HG02870 (cell line): ENCODE data around the gene USP53.
"Not testable (repeated sequence)": the region's sequence is repeated elsewhere in the genome, so short reads cannot be mapped to it uniquely, and the experiment has no call there.

ENCODE experiments used
- ATAC-seq: cut with Tn5 transposase; IDR thresholded peaks from one replicate; pipeline ENCODE4 v1.9.1; 2021; ENCODE audit warnings: mild to moderate bottlenecking, moderate library complexity; ENCODE audit not compliant: unreplicated experiment

Gene USP53

DNA sequence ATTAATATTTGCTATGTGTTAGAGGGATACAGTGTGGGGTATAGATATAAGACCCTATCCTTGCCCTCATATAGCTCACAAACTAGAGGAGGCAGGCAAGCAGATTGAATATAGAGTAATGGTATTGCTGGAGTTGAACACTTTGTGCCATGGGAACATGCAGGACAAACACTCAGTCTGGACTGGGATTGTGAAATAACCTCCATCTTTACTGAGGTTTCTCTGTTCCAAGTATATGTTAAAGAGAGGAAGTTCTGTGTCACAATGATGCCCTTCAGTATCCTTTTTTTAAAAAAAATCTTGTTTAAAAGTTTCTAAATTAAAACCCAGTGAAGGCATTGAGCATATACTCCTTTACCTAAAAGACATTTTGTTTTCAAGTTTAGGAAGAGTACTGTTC lies 100.7 kb downstream of the USP53 start:
- no peak for ATAC-seq

DNA sequence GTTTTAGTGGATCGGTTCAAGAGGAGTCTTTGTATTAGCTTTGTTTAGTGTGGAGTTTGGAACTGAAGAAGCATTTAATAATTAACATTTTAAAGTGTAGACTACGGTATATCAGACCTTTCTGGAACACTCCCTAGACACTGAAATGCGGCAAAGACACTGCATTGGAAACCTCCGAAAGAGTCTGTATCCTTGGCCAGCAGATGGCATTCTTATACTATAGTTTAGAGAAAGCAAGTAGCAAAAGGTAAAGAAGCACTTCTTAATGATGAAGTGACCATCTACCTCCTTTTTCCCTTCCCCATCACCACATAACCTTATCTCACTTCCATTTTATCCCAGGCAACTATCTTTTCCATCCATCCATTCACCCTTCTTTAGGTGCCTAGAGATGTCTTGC lies 101.8 kb downstream of the USP53 start:
- ATAC-seq: peak; percentile 83

DNA sequence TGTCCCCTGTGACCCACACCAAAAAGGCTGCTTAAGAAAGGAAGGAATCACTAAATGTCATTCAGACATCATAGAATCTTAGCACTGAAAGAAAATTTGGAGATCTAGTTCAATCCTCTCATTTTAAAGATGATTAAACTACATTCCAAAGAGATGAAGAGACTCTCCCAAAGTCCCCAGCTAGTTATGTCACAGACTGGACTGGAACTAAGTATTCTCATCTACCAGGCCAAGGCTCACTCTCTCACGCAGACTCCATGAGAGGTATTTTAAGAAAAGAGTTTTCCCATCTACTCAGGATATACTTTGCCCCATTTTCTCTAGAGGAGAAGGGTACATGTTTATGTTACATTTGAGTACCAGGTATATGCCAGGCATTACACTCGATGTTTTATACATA lies 102.5 kb downstream of the USP53 start:
- no peak for ATAC-seq

DNA sequence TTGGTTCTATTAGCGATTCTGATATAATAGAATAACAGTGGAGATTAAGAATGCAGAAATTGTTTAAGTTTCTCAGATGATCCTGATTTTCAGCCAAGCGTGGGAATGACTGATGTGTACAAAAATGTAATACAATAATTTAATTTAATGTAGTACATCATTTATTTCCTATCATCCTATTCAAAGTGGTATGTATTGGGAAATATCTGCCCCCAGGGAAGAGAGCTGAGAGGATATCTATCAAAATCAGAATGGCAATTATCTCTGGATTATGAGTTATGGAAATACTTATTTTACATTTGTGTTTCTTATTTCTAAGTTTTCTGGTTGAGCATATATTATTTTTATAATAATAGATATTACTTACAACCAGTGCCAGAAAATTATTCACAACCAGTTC lies 105.5 kb downstream of the USP53 start:
- no peak for ATAC-seq

DNA sequence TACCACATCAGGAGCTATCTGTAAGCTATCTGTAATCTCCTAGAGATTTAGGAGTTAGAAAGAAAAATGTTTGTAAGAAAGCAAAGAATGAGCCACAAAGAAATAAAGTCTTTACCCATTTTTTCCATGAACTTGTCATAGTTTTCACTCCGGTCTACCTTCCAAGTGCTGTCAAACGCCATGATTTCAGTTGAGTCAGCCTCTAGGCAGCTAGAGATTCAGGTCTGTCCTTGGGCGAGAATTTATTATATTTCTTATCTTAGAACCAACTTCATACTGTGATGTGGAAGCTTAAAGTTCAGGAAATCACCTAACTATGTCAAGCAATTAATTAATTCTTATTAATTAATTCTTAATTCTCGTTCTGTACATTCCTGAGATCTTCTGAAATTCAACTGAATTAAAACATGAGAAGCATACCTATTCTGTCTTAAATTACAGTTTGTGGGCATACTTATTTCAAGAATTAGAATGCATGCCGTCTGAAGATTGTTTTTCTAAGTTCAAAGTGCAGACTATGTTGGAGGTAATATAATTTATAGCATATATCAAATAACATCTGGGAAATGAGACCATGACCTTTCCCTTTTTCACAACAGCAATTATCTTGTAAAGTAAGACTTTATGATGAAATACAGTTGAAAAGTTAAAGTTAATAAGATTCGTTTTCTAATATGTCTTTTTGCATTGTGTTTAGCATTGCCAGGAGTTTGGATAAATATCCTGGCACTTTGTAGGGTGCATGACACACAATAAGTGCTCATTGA lies 109.6 kb downstream of the USP53 start, which contains the start of gene FABP2:
FABP2 (minus strand) TSS at position 218 of the 767 bp plus-strand sequence; CDS start at position 182, 36 bp downstream.
- ATAC-seq: no peak

DNA sequence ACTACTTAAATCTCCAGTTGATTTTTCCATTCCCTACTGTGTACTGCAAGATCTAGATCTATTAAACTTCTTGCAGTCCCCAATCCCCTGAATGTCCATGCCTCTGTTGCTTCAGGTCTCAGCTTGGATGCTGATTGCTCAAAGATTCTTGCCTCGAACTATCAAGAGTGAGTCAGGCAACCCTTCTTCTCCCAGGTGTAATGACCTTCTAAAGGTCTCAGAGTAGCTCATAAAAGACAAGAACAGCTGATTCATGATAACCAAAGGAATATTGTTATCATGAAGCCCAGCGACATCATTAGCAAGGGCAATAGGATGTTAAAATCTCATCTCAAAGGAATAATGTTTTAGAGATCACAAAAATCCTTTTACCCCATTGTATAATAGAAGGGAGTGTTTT lies 116.2 kb downstream of the USP53 start:
- no peak for ATAC-seq

DNA sequence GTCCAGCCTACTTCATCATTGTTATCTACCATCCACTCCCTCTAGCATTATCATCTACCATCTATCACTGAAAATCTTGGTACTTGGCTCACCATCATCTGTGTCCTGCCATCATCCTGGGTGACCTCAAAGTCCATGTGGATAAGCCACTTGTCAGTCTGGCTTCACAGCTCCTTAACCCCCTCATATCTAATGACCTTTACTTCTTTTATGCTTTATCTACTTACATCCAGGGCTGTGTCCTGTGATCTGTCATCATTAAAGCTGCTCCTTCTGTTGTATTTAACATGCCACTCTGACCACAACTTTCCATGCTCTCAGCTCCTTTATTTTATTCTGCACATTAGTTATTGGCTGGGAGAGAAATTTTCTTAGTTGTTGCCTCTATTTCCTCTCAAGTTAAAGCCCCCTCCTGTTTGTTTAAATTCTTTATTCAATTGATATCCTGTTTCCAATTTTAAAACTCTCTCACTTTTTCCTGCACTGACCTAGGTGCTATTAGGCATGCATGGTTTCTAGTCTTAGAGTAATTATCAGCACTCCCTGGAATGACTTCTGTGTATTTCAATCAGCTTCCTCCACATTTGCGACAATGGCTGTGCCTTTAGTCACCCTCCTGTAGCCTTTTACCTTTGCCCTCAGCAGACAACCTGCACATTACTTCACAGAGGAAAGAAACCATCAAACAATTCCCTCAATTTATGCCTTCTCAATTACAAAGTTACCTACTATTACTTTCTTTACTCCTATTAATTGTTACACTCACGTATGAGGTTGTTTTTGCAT lies 117.5 kb downstream of the USP53 start:
- ATAC-seq: no peak

DNA sequence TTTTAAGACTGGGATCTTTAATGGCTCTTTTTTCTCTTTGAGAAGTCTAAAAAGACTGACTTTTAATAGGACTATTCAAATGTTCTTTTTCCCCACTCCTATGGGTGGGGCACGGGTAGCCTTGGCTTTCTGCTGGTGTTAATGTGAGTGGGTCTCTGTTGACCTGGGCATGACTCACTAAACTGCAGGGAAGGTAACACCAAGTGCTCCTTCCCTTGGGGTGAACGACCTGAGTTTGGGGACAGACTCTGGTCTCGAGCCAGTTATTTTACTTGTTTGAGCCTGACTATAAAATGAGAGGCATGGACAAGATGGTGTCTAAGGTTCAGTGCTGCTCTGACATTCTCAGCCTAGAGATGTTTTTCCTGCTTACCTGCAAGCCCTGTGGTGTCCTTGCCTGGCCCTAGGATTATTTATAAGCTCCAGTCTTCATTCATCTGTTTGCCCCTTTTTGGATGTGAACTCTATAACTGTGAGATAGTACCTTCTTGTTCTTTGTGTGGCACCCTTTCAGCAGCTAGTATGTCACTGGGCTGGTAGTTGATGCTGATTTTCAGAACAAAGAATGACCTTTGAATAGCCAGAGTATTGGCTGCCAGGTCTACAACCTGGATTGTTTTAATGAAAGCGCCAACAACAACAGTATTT lies 123.9 kb downstream of the USP53 start:
- ATAC-seq: not testable (repeated sequence)

DNA sequence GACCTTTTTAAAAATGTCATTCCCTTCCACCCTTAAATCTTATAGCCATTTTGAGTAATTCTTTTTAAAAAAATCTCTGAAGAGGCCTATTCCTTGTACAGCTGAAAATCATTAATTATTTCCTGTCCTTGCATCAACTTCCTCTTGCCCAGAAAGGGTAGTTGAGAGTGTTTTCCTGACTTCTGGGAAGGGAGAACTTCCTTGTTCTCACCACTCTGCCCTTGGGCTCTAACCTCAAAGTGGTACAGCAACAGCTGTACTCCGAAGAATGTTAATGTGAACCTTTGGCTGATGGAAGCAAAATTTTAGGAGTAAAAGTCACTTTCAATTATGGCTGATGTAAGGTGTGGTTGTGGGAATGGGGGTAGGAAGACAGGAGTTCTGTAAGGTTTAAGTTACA lies 124.5 kb downstream of the USP53 start:
- ATAC-seq: no peak

DNA sequence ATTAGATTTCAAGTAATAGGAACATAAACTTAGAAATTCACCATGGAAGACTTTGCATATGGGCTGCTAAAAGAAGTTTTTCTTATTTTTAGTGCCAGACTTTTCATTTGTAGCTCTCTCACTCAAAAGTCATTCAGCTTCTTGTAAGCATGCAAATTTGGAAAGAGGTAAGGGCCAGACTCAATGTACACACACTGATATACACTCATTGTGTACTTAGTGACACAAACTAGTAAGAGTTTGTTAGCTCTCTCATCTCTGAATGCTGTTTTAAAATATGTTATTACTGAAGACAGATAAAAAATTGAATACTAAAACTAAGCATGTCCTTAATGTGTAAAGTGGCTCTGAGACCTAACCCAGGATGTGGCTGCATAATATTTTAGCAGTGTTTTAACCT lies 127.4 kb downstream of the USP53 start:
- not testable (repeated sequence) for ATAC-seq

DNA sequence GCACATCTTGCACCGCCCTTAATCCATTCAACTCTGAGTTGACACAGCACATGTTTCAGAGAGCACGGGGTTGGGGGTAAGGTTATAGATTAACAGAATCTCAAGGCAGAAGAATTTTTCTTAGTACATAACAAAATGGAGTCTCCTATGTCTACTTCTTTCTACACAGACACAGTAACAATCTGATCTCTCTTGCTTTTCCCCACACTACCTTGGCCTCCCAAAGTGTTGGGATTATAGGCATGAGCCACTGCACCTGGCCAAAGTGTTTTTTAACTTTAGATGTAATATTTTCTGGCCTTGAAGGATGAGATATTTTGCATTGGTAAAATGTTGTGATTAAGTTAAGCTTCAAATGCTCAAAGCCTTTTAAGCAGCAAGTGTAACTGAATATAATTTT lies 130.8 kb downstream of the USP53 start:
- not testable (repeated sequence) for ATAC-seq
